Sigmoid colon (tissue), 4 donors: ENCODE measurements around the gene PDILT.

ENCODE experiments used
- EP300 ChIP-seq, 4 donors: sonication (generic); formaldehyde crosslinking; IDR thresholded peaks; one replicate each; pipeline ENCODE4 v1.6.1; 2017; ENCODE audit warnings: antibody characterized with exemption in 4 of 4
- POLR2A ChIP-seq, 2 donors: fragments of 450-650 bp; IDR thresholded peaks; one replicate each; pipeline ENCODE4 v1.6.1; 2016; ENCODE audit warnings: antibody characterized with exemption in 2 of 2, mild to moderate bottlenecking in 2 of 2, moderate library complexity in 2 of 2
- POLR2AphosphoS5 ChIP-seq, 4 donors: sonication (generic); formaldehyde crosslinking; IDR thresholded peaks; one replicate each; pipeline ENCODE4 v1.6.1; 2017; ENCODE audit warnings: antibody characterized with exemption in 4 of 4
- TF ChIP-seq, protein P1 (sequence below), 4 experiments: fragments of 450-650 bp in 3 of 4; fragments of 200-600 bp in 1 of 4; IDR thresholded peaks; one replicate each; pipeline ENCODE4 v1.5.1; 2016 to 2019; ENCODE audit warnings: antibody characterized with exemption in 4 of 4, mild to moderate bottlenecking in 3 of 4, moderate library complexity in 2 of 4

DNA sequence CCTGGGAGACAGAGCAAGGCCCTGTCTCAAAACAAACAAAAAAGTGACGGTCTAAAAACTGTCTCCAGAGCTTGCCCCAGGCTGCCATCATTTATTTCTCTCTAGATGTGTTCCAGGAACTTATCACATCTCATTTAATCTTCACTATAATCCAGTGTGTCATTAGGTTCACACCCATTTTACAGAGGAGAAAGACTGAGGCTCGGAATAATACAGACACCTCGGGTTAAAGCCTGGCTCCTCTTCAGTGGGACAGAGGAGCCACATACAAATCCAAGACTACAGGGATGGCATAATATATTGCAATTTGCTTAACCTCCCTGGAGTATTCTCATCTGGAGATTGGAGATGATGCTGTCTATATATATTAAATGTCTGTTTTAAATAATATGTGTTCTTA, 5.9 kb downstream of the PDILT start:
- TF ChIP-seq POLR2A (IDR thresholded peaks at IDR 0.05) (no peak), POLR2AphosphoS5 (IDR thresholded peaks at IDR 0.05) (no peak), EP300 (IDR thresholded peaks at IDR 0.05) (no peak)
- TF ChIP-seq, protein P1, sequence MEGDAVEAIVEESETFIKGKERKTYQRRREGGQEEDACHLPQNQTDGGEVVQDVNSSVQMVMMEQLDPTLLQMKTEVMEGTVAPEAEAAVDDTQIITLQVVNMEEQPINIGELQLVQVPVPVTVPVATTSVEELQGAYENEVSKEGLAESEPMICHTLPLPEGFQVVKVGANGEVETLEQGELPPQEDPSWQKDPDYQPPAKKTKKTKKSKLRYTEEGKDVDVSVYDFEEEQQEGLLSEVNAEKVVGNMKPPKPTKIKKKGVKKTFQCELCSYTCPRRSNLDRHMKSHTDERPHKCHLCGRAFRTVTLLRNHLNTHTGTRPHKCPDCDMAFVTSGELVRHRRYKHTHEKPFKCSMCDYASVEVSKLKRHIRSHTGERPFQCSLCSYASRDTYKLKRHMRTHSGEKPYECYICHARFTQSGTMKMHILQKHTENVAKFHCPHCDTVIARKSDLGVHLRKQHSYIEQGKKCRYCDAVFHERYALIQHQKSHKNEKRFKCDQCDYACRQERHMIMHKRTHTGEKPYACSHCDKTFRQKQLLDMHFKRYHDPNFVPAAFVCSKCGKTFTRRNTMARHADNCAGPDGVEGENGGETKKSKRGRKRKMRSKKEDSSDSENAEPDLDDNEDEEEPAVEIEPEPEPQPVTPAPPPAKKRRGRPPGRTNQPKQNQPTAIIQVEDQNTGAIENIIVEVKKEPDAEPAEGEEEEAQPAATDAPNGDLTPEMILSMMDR (IDR thresholded peaks at IDR 0.05) = no peak
